Measurements from ENCODE around the gene OR13A1.

DNA sequence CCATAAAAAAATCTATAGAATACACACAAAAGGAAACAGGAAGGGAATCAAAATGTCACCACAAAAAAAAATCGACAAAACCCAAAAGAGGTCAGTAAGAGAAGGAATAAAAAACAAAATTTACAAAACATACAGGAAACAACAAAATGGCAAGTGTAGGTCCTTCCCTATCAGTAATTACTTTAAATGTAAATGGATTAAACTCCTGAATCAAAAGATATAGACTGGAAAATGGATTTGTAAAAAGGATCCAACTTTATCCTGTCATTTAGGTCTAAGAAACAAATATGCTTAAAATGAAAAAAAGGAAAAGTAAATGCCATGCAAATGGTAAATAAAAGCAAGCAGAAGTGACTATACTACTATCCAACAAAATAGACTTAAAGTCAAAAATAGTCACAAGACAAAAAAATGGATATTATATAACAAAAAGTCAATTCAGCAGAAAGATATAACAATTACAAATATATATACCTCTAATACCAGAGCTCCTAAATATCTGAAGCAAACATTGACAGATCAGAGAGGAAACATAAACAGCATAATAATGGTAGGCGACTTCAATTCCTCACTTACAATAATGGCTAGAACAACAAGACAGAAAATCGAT is 2.0 kb downstream of the OR13A1 start:
- TF ChIP-seq POLR2A (IDR thresholded peaks at IDR 0.05; ENCODE audit: low read depth, low read length), result no peak
- TF ChIP-seq POLR2AphosphoS5 (IDR thresholded peaks at IDR 0.05; ENCODE audit: low read depth, low read length), result no peak
- no peak for TF ChIP-seq TAF1 (IDR thresholded peaks at IDR 0.05; ENCODE audit: borderline replicate concordance, low read depth, low read length)
